Fibroblast of mammary gland (primary cell): Measurements from ENCODE around the gene PDSS2.

Experiments used
- DNase-seq: peaks from one replicate; pipeline ENCODE4 v3.0.0-alpha.2; 2010; ENCODE audit warnings: low read depth
- H3K4me3 ChIP-seq: 2 replicates; pipeline ENCODE4 v1.5.1; 2011; ENCODE audit warnings: low read depth, mild to moderate bottlenecking, low read length, moderate library complexity; ENCODE audit not compliant: control insufficient read depth
- TF ChIP-seq, protein P1 (sequence below): conservative IDR thresholded peaks from 2 replicates; pipeline ENCODE4 v1.5.1; 2011; ENCODE audit warnings: low read depth, low read length, inconsistent platforms; ENCODE audit not compliant: control insufficient read depth, insufficient read depth

PDSS2 gene

GRCh38 chr6:107106165-107106564 lies 353.2 kb downstream of the PDSS2 start:
- TF ChIP-seq, protein P1, sequence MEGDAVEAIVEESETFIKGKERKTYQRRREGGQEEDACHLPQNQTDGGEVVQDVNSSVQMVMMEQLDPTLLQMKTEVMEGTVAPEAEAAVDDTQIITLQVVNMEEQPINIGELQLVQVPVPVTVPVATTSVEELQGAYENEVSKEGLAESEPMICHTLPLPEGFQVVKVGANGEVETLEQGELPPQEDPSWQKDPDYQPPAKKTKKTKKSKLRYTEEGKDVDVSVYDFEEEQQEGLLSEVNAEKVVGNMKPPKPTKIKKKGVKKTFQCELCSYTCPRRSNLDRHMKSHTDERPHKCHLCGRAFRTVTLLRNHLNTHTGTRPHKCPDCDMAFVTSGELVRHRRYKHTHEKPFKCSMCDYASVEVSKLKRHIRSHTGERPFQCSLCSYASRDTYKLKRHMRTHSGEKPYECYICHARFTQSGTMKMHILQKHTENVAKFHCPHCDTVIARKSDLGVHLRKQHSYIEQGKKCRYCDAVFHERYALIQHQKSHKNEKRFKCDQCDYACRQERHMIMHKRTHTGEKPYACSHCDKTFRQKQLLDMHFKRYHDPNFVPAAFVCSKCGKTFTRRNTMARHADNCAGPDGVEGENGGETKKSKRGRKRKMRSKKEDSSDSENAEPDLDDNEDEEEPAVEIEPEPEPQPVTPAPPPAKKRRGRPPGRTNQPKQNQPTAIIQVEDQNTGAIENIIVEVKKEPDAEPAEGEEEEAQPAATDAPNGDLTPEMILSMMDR, result no peak
- no peak overlapping the region for H3K4me3 ChIP-seq
- no peak for DNase-seq

DNA sequence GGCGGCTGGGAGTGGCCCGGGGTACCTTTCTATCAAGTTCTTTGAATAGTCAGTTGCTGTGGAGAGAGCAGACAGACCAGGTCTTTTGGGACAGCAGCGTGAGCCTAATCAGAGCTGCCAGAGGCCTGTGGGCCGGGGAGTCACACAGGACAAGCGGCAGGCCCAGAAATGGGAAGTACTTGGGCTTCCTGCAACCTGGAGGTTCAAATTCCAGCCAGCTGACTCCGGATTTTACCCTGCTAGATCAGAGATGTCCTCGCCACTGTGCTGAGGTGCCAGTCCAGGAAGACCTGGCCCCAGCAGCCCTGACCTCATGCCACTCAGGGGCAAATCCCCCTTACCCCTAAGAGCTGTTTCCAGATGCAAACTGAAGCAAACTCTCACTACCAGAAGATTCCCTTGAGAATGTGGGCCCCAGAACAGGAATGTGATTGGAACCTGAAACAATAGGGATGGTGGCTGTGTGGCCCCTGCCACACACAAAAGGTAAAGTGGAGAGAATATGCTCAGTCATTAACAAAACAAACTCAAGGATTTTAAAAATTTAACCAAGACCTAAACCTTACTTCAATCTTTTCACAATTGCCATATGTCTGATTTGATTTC lies 353.8 kb downstream of the PDSS2 start:
- no peak overlapping the region for H3K4me3 ChIP-seq
- no peak for DNase-seq
- TF ChIP-seq, protein P1, result no peak

DNA sequence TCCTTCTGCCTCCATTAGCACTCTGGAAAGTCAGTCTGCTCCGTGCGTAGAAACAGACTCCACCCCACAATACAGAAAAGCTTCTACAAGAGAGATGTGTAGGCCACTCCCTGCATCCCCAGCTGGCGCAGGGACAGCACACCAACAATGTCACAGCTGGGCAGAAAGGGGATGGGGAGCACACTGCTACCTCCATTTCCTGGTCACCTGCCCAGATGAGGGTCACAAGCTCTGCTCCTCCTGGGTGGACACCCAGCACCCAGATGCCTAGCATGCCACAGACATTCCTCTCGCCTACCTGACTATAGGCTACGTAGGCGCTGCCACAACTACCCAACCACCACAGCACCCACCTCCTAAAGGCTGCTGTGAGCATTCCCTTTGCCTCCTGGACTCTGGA lies 356.3 kb downstream of the PDSS2 start:
- TF ChIP-seq, protein P1, result no peak
- H3K4me3 ChIP-seq, result no peak overlapping the region
- DNase-seq, result no peak
